ENCODE data around the gene RUNX3. TPM values are rescaled to one million over a fixed set of nuclear protein-coding genes. Genes with fewer than 3 reads are reported as not detected.

RUNX3 gene
- total RNA-seq, 1 donor from 2014 or later = 0.41 TPM

GRCh38 chr1:24849672-24850295, 80.3 kb downstream of the RUNX3 start:
- peaks cover 10% of the 10 kb centered on the region for H3K27me3 Mint-ChIP-seq
- no peaks in the 10 kb centered on the region for H3K36me3 Mint-ChIP-seq
- peaks cover 14% of the 10 kb centered on the region for H3K4me1 Mint-ChIP-seq (ENCODE audit: unreplicated experiment)
- H3K27ac Mint-ChIP-seq = no peak overlapping the region
- H3K4me3 Mint-ChIP-seq = peak overlapping the region; percentile 55
- DNase-seq (ENCODE audit: extremely low spot score, unreplicated experiment) = no peak
- peak; percentile 41 for TF ChIP-seq CTCF (conservative IDR thresholded peaks at IDR 0.05)
- no peaks in the 10 kb centered on the region for H3K9me3 Mint-ChIP-seq

Small RNA genes within 50 kb of the gene (microRNA-seq; reads per million reads assigned to microRNA genes)
- not detected for gene MIR6731

Other genes starting within 250 kb of the RUNX3 start
- gene CLIC4, start 184.8 kb downstream of the RUNX3 start, total RNA-seq (ENCODE audit: low replicate concordance) = 102 and 109 TPM in 2 replicates